Measurements from ENCODE around the gene CHAD.

GRCh38 chr17:50468304-50469207, at the start of gene CHAD:
- TF ChIP-seq TAF1 (IDR thresholded peaks at IDR 0.05; ENCODE audit: low read depth) (no peak), CREB1 (IDR thresholded peaks at IDR 0.05; ENCODE audit: low read depth) (no peak), TEAD4 (IDR thresholded peaks at IDR 0.05) (no peak)
